WTC11 (cell line): ENCODE data around the gene CNTRL. TPM values are rescaled to one million over a fixed set of nuclear protein-coding genes. Genes with fewer than 3 reads are reported as not detected.
A peak's percentile ranks its signal among the peaks of the same experiment; 100 is the strongest.

ENCODE experiments used
- ATAC-seq: fragments of 200-7000 bp; cut with Tn5 transposase; 2 replicates; pipeline ENCODE4 v1.10.0; 2021; ENCODE audit warnings: mild to moderate bottlenecking, moderate library complexity
- CTCF ChIA-PET: fragments of 300-600 bp; sonication (Branson Sonifier 250); formaldehyde crosslinking; loops from one replicate; lab custom pipeline; 2021; ENCODE audit warnings: antibody characterized with exemption; lab: Charles Lee
- POLR2A ChIA-PET: fragments of 350-600 bp; sonication (Branson Sonifier 250); formaldehyde crosslinking; loops from one replicate; lab custom pipeline; 2021; ENCODE audit warnings: antibody characterized with exemption; lab: Charles Lee
- DNase-seq: peaks from one replicate; pipeline ENCODE4 v3.0.0; 2021; ENCODE audit warnings: low spot score
- H3K27ac Mint-ChIP-seq: 2 replicates; pipeline ENCODE4 v1.8.0; 2021; ENCODE audit warnings: mixed read lengths
- H3K27me3 Mint-ChIP-seq: 2 replicates; pipeline ENCODE4 v1.8.0; 2021; ENCODE audit warnings: low read depth, mild to moderate bottlenecking, moderate library complexity, mixed read lengths
- H3K36me3 Mint-ChIP-seq: 2 replicates; pipeline ENCODE4 v1.8.0; 2021; ENCODE audit warnings: mixed read lengths
- H3K4me1 Mint-ChIP-seq: 2 replicates; pipeline ENCODE4 v1.8.0; 2022; ENCODE audit warnings: mixed read lengths
- H3K4me3 Mint-ChIP-seq: 2 replicates; pipeline ENCODE4 v1.8.0; 2021; ENCODE audit warnings: mild to moderate bottlenecking, moderate library complexity, mixed read lengths
- H3K9me3 Mint-ChIP-seq: 2 replicates; pipeline ENCODE4 v1.8.0; 2021; ENCODE audit warnings: mixed read lengths
- AFF4 ChIP-seq: sonication (generic); formaldehyde crosslinking; IDR thresholded peaks from 2 replicates; pipeline ENCODE4 v1.8.1; 2023; ENCODE audit warnings: mild to moderate bottlenecking, missing genetic modification reagents, borderline replicate concordance
- CTCF ChIP-seq: fragments of 200-600 bp; IDR thresholded peaks from 2 replicates; pipeline ENCODE4 v1.8.0; 2022; ENCODE audit warnings: antibody characterized with exemption
- ERG ChIP-seq: fragments of 250-450 bp; sonication (Bioruptor Pico); IDR thresholded peaks from 2 replicates; pipeline ENCODE4 v1.8.0; 2021; ENCODE audit warnings: mild to moderate bottlenecking
- GABPB1 ChIP-seq: sonication (generic); formaldehyde crosslinking; IDR thresholded peaks from 2 replicates; pipeline ENCODE4 v1.8.1; 2023; ENCODE audit warnings: mild to moderate bottlenecking, missing genetic modification reagents
- MXD4 ChIP-seq: fragments of 250-450 bp; sonication (Bioruptor Pico); IDR thresholded peaks from 2 replicates; pipeline ENCODE4 v1.8.0; 2021; ENCODE audit warnings: mild to moderate bottlenecking, moderate library complexity, borderline replicate concordance
- MYBL2 ChIP-seq: sonication (generic); formaldehyde crosslinking; IDR thresholded peaks from 2 replicates; pipeline ENCODE4 v1.8.1; 2023; ENCODE audit warnings: mild to moderate bottlenecking, moderate library complexity, missing genetic modification reagents
- NR1H2 ChIP-seq: sonication (generic); formaldehyde crosslinking; IDR thresholded peaks from 2 replicates; pipeline ENCODE4 v1.9.0; 2021; ENCODE audit warnings: mild to moderate bottlenecking, moderate library complexity, missing genetic modification reagents
- NR2C2 ChIP-seq: sonication (generic); formaldehyde crosslinking; IDR thresholded peaks from 2 replicates; pipeline ENCODE4 v1.8.0; 2022; ENCODE audit warnings: mild to moderate bottlenecking, missing genetic modification reagents
- NR3C1 ChIP-seq: sonication (generic); formaldehyde crosslinking; conservative IDR thresholded peaks from 2 replicates; pipeline ENCODE4 v1.8.1; 2023; ENCODE audit warnings: low read depth, mild to moderate bottlenecking, missing genetic modification reagents
- PRRX2 ChIP-seq: fragments of 250-450 bp; sonication (Bioruptor Pico); IDR thresholded peaks from 2 replicates; pipeline ENCODE4 v1.8.0; 2021; ENCODE audit warnings: mild to moderate bottlenecking
- SMAD4 ChIP-seq: sonication (generic); formaldehyde crosslinking; IDR thresholded peaks from 2 replicates; pipeline ENCODE4 v1.8.0; 2022; ENCODE audit warnings: mild to moderate bottlenecking, missing genetic modification reagents
- SP1 ChIP-seq: sonication (generic); formaldehyde crosslinking; conservative IDR thresholded peaks from 2 replicates; pipeline ENCODE4 v1.8.1; 2022; ENCODE audit warnings: missing genetic modification reagents
- TEAD1 ChIP-seq: sonication (generic); formaldehyde crosslinking; IDR thresholded peaks from 2 replicates; pipeline ENCODE4 v1.8.0; 2022; ENCODE audit warnings: mild to moderate bottlenecking, missing genetic modification reagents
- ZNF121 ChIP-seq: sonication (generic); formaldehyde crosslinking; IDR thresholded peaks from 2 replicates; pipeline ENCODE4 v1.8.0; 2023; ENCODE audit warnings: missing genetic modification reagents
- ZNF532 ChIP-seq: fragments of 250-450 bp; sonication (Bioruptor Pico); IDR thresholded peaks from 2 replicates; pipeline ENCODE4 v1.9.0; 2021; ENCODE audit warnings: mild to moderate bottlenecking, borderline replicate concordance
- total RNA-seq: library from RNA; stranded (reverse); gene quantifications from 3 replicates; pipeline ENCODE4 v1.2.3, GENCODE V29; 2021

Gene CNTRL
- total RNA-seq, 1 experiment from 2014 or later = 13.3 TPM

GRCh38 chr9:121222524-121223171 is 147.9 kb downstream of the CNTRL start:
- POLR2A ChIA-PET = no interaction called here

GRCh38 chr9:121225240-121225639 is 150.5 kb downstream of the CNTRL start:
- no peak overlapping the region for H3K27ac Mint-ChIP-seq
- H3K36me3 Mint-ChIP-seq = no peaks in the 10 kb centered on the region
- H3K4me3 Mint-ChIP-seq = no peak overlapping the region
- DNase-seq (no peak), ATAC-seq (no peak)
- TF ChIP-seq ZNF532 (CRISPR knock-in tag) (no peak), NR3C1 (no peak), ERG (no peak), MYBL2 (no peak), ZNF121 (CRISPR knock-in tag) (no peak), MXD4 (CRISPR knock-in tag) (no peak), GABPB1 (no peak), NR2C2 (CRISPR knock-in tag) (no peak), NR1H2 (CRISPR knock-in tag) (no peak), PRRX2 (CRISPR knock-in tag) (no peak), AFF4 (CRISPR knock-in tag) (no peak), SP1 (no peak), TEAD1 (no peak)
- ChIA-PET CTCF (interaction anchor here (0.6 to 4.4 kb wide), 4 partner anchors 10 to 244 kb away, joined by 3 to 20 read pairs (median 5); partner anchors contain the start of gene GSN), POLR2A (no interaction called here)
- H3K4me1 Mint-ChIP-seq = peaks cover 28% of the 10 kb centered on the region
- no peaks in the 10 kb centered on the region for H3K27me3 Mint-ChIP-seq
- no peaks in the 10 kb centered on the region for H3K9me3 Mint-ChIP-seq

More at GRCh38 chr9:121222524-121223171, 147.9 kb downstream of the CNTRL start:
- H3K9me3 Mint-ChIP-seq = no peaks in the 10 kb centered on the region
- peaks cover 7% of the 10 kb centered on the region; the same call in 1 of the 2 replicates for H3K27me3 Mint-ChIP-seq
- TF ChIP-seq CTCF (peak; percentile 55), SMAD4 (CRISPR knock-in tag) (no peak)
- H3K4me3 Mint-ChIP-seq = no peak overlapping the region
- H3K4me1 Mint-ChIP-seq = peaks cover 37% of the 10 kb centered on the region
- DNase-seq (no peak), ATAC-seq (no peak)
- no peaks in the 10 kb centered on the region for H3K36me3 Mint-ChIP-seq
- CTCF ChIA-PET = interaction anchor here (0.6 to 2.8 kb wide), 7 partner anchors 9 to 383 kb away, joined by 3 to 6 read pairs (median 3); no protein-coding TSS in a partner anchor
- H3K27ac Mint-ChIP-seq = no peak overlapping the region
